ENCODE results near the gene CLEC17A. TPM values are rescaled to one million over a fixed set of nuclear protein-coding genes. Genes with fewer than 3 reads are reported as not detected.
A peak's percentile ranks its signal among the peaks of the same experiment; 100 is the strongest.
"Not testable (repeated sequence)": the region's sequence is repeated elsewhere in the genome, so short reads cannot be mapped to it uniquely, and the experiment has no call there.

The CLEC17A gene
- polyA plus RNA-seq, 1 donor from 2014 or later: not detected

DNA sequence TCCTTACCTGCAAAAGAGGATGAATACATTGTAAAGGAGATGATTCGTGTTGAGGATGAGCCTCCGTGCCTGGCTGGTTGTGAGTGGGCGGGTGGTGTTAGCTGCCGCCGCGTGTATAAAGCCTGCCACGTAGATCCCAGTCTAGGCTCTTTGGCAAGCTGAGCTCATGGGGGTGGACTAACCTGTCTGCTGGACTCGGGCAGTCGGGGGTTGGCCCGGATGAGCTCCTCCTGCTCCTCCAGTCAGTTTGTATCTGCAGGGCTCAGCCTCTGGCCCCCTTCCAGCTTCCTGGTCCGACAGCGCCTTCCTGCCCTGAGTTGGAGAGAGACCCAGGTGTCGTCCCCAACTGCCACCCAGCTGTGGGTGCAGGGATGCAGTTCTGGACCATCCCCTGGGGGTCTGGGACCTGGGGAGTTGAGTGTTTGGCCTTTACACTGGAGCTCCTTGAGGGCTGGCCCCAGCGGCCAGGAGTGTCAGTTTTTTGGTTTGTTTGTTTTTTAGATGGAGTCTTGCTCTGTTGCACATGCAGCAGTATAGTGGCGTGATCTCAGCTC is 32.6 kb upstream of the CLEC17A start:
- Histone ChIP-seq H3F3A (ENCODE audit: insufficient read depth, low read length, poor library complexity, severe bottlenecking) (no peaks in the 10 kb centered on the region), H3K4me3 (ENCODE audit: low read length) (no peak overlapping the region), H3K4me2 (ENCODE audit: low read length) (no peak overlapping the region), H2AFZ (ENCODE audit: low read depth, low read length) (no peak overlapping the region), H3K27me3 (ENCODE audit: insufficient read depth, low read depth, low read length) (no peaks in the 10 kb centered on the region), H3K27ac (ENCODE audit: low read length) (no peak overlapping the region), H3K9me2 (ENCODE audit: insufficient read depth, low read length) (no peaks in the 10 kb centered on the region), H3K9me3 (ENCODE audit: low read length) (no peaks in the 10 kb centered on the region), H4K20me1 (ENCODE audit: insufficient read depth) (no peaks in the 10 kb centered on the region), H3K79me2 (replicated peaks; ENCODE audit: insufficient read depth, low read length) (no peaks in the 10 kb centered on the region), H3K36me3 (ENCODE audit: insufficient read depth, low read length) (no peaks in the 10 kb centered on the region), H3K9ac (ENCODE audit: low read length) (no peak overlapping the region)
- TF ChIP-seq, protein P1, sequence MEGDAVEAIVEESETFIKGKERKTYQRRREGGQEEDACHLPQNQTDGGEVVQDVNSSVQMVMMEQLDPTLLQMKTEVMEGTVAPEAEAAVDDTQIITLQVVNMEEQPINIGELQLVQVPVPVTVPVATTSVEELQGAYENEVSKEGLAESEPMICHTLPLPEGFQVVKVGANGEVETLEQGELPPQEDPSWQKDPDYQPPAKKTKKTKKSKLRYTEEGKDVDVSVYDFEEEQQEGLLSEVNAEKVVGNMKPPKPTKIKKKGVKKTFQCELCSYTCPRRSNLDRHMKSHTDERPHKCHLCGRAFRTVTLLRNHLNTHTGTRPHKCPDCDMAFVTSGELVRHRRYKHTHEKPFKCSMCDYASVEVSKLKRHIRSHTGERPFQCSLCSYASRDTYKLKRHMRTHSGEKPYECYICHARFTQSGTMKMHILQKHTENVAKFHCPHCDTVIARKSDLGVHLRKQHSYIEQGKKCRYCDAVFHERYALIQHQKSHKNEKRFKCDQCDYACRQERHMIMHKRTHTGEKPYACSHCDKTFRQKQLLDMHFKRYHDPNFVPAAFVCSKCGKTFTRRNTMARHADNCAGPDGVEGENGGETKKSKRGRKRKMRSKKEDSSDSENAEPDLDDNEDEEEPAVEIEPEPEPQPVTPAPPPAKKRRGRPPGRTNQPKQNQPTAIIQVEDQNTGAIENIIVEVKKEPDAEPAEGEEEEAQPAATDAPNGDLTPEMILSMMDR (IDR thresholded peaks at IDR 0.05; ENCODE audit: poor library complexity, severe bottlenecking): no peak
- TF ChIP-seq, protein P2, sequence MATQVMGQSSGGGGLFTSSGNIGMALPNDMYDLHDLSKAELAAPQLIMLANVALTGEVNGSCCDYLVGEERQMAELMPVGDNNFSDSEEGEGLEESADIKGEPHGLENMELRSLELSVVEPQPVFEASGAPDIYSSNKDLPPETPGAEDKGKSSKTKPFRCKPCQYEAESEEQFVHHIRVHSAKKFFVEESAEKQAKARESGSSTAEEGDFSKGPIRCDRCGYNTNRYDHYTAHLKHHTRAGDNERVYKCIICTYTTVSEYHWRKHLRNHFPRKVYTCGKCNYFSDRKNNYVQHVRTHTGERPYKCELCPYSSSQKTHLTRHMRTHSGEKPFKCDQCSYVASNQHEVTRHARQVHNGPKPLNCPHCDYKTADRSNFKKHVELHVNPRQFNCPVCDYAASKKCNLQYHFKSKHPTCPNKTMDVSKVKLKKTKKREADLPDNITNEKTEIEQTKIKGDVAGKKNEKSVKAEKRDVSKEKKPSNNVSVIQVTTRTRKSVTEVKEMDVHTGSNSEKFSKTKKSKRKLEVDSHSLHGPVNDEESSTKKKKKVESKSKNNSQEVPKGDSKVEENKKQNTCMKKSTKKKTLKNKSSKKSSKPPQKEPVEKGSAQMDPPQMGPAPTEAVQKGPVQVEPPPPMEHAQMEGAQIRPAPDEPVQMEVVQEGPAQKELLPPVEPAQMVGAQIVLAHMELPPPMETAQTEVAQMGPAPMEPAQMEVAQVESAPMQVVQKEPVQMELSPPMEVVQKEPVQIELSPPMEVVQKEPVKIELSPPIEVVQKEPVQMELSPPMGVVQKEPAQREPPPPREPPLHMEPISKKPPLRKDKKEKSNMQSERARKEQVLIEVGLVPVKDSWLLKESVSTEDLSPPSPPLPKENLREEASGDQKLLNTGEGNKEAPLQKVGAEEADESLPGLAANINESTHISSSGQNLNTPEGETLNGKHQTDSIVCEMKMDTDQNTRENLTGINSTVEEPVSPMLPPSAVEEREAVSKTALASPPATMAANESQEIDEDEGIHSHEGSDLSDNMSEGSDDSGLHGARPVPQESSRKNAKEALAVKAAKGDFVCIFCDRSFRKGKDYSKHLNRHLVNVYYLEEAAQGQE (IDR thresholded peaks at IDR 0.05; ENCODE audit: borderline replicate concordance): no peak
- TF ChIP-seq SMC3 (conservative IDR thresholded peaks at IDR 0.05; ENCODE audit: poor library complexity) (no peak), MXI1 (conservative IDR thresholded peaks at IDR 0.05; ENCODE audit: poor library complexity, severe bottlenecking) (no peak), TAF1 (IDR thresholded peaks at IDR 0.05; ENCODE audit: low read depth) (no peak), RAD21 (conservative IDR thresholded peaks at IDR 0.05) (no peak), POLR2AphosphoS5 (IDR thresholded peaks at IDR 0.05) (no peak), EP300 (conservative IDR thresholded peaks at IDR 0.05; ENCODE audit: poor library complexity, severe bottlenecking) (no peak), EZH2 (IDR thresholded peaks at IDR 0.05; ENCODE audit: borderline replicate concordance, insufficient read depth, low read length, poor library complexity, severe bottlenecking) (no peak)

DNA sequence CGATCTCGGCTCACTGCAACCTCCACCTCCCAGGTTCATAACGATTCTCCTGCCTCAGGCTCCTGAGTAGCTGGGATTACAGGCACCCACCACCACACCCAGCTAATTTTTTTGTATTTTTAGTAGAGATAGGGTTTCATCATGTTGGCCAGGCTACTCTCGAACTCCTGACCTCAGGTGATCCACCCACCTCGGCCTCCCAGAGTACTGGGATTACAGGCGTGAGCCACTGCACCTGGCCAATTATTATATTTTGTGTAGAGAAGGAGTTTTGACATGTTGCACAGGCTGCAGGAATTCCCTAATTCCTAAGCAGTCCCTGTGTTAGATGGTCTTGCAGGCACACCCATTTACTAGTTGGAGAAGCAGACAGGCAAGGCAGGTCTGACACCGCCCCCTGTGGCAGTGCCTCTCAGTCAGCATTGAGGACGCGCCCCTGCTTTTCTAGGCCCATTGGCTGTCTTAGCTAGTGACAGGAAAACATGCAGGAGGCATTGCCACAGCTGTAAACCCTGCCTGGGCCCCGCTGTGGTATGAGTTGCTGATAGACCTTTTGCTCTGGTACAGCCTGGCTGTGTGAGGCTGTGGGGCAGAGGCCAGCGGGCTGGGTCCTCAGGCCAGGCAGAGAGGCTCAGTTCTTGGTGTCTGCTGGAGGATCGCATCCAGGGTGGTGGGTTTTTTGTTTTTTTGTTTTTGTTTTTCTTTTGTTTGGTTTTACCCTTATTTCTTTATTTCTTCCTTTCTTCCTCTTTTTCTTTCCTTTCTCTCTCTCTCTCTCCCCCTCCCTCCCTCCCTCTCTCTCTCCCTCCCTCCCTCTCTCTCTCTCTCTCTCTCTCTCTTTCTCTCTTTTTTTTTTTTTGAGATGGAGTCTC is 31.5 kb upstream of the CLEC17A start:
- H3K4me2 ChIP-seq (ENCODE audit: low read length); H3K27me3 ChIP-seq (ENCODE audit: insufficient read depth, low read depth, low read length); H3F3A ChIP-seq (ENCODE audit: insufficient read depth, low read length, poor library complexity, severe bottlenecking); H3K79me2 ChIP-seq (replicated peaks; ENCODE audit: insufficient read depth, low read length); H3K9me3 ChIP-seq (ENCODE audit: low read length); H3K36me3 ChIP-seq (ENCODE audit: insufficient read depth, low read length); H3K4me3 ChIP-seq (ENCODE audit: low read length); H4K20me1 ChIP-seq (ENCODE audit: insufficient read depth); H3K9me2 ChIP-seq (ENCODE audit: insufficient read depth, low read length); H3K9ac ChIP-seq (ENCODE audit: low read length); H3K27ac ChIP-seq (ENCODE audit: low read length); H2AFZ ChIP-seq (ENCODE audit: low read depth, low read length): not testable (repeated sequence)
- TF ChIP-seq, protein P1 (IDR thresholded peaks at IDR 0.05; ENCODE audit: poor library complexity, severe bottlenecking): peak; percentile 20

DNA sequence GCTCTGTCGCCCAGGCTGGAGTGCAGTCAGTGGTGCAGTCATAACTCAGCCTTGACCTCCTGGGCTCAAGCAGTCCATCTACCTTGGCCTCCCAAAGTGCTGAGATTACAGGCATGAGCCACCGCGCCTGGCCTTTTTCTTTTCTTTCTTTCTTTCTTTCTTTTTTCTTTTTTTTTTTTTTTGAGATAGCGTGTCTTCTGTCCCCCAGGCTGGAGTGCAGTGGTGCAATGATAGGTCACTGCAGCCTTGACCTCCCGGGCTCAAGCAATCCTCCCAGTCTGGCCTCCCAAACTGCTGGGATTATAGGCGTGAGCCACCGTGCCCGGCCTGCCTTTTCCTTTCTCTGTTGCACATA is 30.9 kb upstream of the CLEC17A start:
- not testable (repeated sequence) for H3K36me3 ChIP-seq (ENCODE audit: insufficient read depth, low read length); H2AFZ ChIP-seq (ENCODE audit: low read depth, low read length); H3K9me3 ChIP-seq (ENCODE audit: low read length); H3K4me2 ChIP-seq (ENCODE audit: low read length); H3K9me2 ChIP-seq (ENCODE audit: insufficient read depth, low read length); H4K20me1 ChIP-seq (ENCODE audit: insufficient read depth); H3K9ac ChIP-seq (ENCODE audit: low read length); H3K27me3 ChIP-seq (ENCODE audit: insufficient read depth, low read depth, low read length); H3F3A ChIP-seq (ENCODE audit: insufficient read depth, low read length, poor library complexity, severe bottlenecking); H3K27ac ChIP-seq (ENCODE audit: low read length); H3K79me2 ChIP-seq (replicated peaks; ENCODE audit: insufficient read depth, low read length); H3K4me3 ChIP-seq (ENCODE audit: low read length)
